HL-60 (cell line): Measurements from ENCODE around the gene DENND1A.

Experiments
- GABPA ChIP-seq: IDR thresholded peaks from 2 replicates; pipeline ENCODE4 v1.6.1; 2012; ENCODE audit warnings: low read depth
- POLR2AphosphoS5 ChIP-seq: IDR thresholded peaks from 2 replicates; pipeline ENCODE4 v1.6.1; 2012; ENCODE audit warnings: low read depth
- SPI1 ChIP-seq: IDR thresholded peaks from 2 replicates; pipeline ENCODE4 v1.6.1; 2012; ENCODE audit warnings: low read depth, mild to moderate bottlenecking, borderline replicate concordance
- TF ChIP-seq, protein P1 (sequence below): IDR thresholded peaks from one replicate; pipeline ENCODE4 v1.5.1; 2011; ENCODE audit warnings: low read length, control low read depth, inconsistent platforms; ENCODE audit not compliant: insufficient read depth
- TF ChIP-seq, protein P2 (sequence below): IDR thresholded peaks from 2 replicates; pipeline ENCODE4 v1.6.1; 2012; ENCODE audit warnings: low read depth; ENCODE audit not compliant: insufficient replicate concordance

DNA sequence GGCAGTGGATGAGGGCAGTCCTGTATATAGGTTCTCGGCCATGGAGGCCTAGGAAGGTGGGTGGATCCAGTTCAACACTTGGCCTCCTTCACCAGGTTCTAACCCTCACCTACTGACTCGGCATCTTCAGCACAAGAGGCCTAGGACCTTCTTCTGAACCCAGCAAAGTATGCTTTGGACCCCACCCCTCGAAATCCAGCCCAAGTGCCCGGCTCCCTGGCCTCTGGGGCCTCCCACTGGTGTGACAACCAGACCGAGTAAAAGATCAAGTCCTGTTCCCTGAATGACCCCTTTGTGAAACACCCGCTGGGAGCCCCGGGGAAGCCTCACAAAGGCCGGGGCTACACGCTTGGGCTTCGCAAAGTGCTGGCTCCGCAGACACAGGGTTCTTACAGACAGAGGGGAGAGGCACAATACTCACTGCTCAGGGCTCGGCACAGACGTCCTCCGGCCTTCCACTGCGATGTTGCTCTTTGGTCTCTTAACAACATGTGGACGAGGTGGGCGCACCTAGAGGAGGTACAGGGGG, 526.9 kb downstream of the DENND1A start:
- TF ChIP-seq, protein P1, sequence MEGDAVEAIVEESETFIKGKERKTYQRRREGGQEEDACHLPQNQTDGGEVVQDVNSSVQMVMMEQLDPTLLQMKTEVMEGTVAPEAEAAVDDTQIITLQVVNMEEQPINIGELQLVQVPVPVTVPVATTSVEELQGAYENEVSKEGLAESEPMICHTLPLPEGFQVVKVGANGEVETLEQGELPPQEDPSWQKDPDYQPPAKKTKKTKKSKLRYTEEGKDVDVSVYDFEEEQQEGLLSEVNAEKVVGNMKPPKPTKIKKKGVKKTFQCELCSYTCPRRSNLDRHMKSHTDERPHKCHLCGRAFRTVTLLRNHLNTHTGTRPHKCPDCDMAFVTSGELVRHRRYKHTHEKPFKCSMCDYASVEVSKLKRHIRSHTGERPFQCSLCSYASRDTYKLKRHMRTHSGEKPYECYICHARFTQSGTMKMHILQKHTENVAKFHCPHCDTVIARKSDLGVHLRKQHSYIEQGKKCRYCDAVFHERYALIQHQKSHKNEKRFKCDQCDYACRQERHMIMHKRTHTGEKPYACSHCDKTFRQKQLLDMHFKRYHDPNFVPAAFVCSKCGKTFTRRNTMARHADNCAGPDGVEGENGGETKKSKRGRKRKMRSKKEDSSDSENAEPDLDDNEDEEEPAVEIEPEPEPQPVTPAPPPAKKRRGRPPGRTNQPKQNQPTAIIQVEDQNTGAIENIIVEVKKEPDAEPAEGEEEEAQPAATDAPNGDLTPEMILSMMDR = no peak
- no peak for TF ChIP-seq POLR2AphosphoS5
- TF ChIP-seq, protein P2, sequence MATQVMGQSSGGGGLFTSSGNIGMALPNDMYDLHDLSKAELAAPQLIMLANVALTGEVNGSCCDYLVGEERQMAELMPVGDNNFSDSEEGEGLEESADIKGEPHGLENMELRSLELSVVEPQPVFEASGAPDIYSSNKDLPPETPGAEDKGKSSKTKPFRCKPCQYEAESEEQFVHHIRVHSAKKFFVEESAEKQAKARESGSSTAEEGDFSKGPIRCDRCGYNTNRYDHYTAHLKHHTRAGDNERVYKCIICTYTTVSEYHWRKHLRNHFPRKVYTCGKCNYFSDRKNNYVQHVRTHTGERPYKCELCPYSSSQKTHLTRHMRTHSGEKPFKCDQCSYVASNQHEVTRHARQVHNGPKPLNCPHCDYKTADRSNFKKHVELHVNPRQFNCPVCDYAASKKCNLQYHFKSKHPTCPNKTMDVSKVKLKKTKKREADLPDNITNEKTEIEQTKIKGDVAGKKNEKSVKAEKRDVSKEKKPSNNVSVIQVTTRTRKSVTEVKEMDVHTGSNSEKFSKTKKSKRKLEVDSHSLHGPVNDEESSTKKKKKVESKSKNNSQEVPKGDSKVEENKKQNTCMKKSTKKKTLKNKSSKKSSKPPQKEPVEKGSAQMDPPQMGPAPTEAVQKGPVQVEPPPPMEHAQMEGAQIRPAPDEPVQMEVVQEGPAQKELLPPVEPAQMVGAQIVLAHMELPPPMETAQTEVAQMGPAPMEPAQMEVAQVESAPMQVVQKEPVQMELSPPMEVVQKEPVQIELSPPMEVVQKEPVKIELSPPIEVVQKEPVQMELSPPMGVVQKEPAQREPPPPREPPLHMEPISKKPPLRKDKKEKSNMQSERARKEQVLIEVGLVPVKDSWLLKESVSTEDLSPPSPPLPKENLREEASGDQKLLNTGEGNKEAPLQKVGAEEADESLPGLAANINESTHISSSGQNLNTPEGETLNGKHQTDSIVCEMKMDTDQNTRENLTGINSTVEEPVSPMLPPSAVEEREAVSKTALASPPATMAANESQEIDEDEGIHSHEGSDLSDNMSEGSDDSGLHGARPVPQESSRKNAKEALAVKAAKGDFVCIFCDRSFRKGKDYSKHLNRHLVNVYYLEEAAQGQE = no peak
- no peak for TF ChIP-seq GABPA
- no peak for TF ChIP-seq SPI1
